PC-3 (cell line): ENCODE data around the gene SLC22A17.
"Not testable (repeated sequence)": the region's sequence is repeated elsewhere in the genome, so short reads cannot be mapped to it uniquely, and the experiment has no call there.

Source experiments
- CTCF ChIP-seq: fragments of 300-600 bp; sonication (generic); conservative IDR thresholded peaks from 2 replicates; pipeline ENCODE4 v1.5.1; 2017; ENCODE audit warnings: antibody characterized with exemption, low read depth, mild to moderate bottlenecking, low read length
- EZH2 ChIP-seq: fragments of 300-600 bp; sonication (generic); IDR thresholded peaks from one replicate; pipeline ENCODE4 v1.6.1; 2017; ENCODE audit warnings: antibody characterized with exemption, mild to moderate bottlenecking, low read length; ENCODE audit not compliant: unreplicated experiment
- EZH2phosphoT487 ChIP-seq: fragments of 300-600 bp; sonication (generic); IDR thresholded peaks from 2 replicates; pipeline ENCODE4 v1.6.1; 2018; ENCODE audit warnings: mild to moderate bottlenecking, antibody characterized with exemption, low read length, borderline replicate concordance

GRCh38 chr14:23400496-23401149, 47.9 kb upstream of the SLC22A17 start:
- TF ChIP-seq CTCF, EZH2phosphoT487, EZH2: not testable (repeated sequence)
